OCI-LY1 (cell line): ENCODE measurements around the gene CDH26.
A peak's percentile ranks its signal among the peaks of the same experiment; 100 is the strongest.

Source experiments
- H2AFZ ChIP-seq: fragments of 200-600 bp; sonication (generic), shearing (Covaris generic); 2 replicates; pipeline ENCODE4 v1.6.0; 2014; ENCODE audit warnings: antibody characterized with exemption, mild to moderate bottlenecking, low read length
- H3F3A ChIP-seq: fragments of 200-600 bp; sonication (generic), shearing (Covaris generic); 2 replicates; pipeline ENCODE4 v1.6.0; 2014; ENCODE audit warnings: mild to moderate bottlenecking, antibody characterized with exemption, low read length, moderate library complexity; ENCODE audit not compliant: insufficient read depth
- H3K27ac ChIP-seq: fragments of 200-600 bp; sonication (generic); 2 replicates; pipeline ENCODE4 v1.5.1; 2014; ENCODE audit warnings: low read length, mixed run types, mild to moderate bottlenecking, low read depth; ENCODE audit not compliant: poor library complexity, severe bottlenecking
- H3K27me3 ChIP-seq: fragments of 200-600 bp; sonication (generic); 2 replicates; pipeline ENCODE4 v1.6.0; 2014; ENCODE audit warnings: antibody characterized with exemption, mild to moderate bottlenecking, low read length, moderate library complexity; ENCODE audit not compliant: insufficient read depth
- H3K36me3 ChIP-seq: fragments of 200-600 bp; sonication (generic); 2 replicates; pipeline ENCODE4 v1.6.1; 2014; ENCODE audit warnings: mild to moderate bottlenecking, antibody characterized with exemption, low read length, moderate library complexity, mixed read lengths; ENCODE audit not compliant: insufficient read depth
- H3K4me1 ChIP-seq: fragments of 200-600 bp; sonication (generic); 2 replicates; pipeline ENCODE4 v1.5.1; 2014; ENCODE audit warnings: mild to moderate bottlenecking, low read length, moderate library complexity; ENCODE audit not compliant: insufficient read depth, severe bottlenecking
- H3K4me2 ChIP-seq: fragments of 200-600 bp; sonication (generic), shearing (Covaris generic); 2 replicates; pipeline ENCODE4 v1.6.1; 2014; ENCODE audit warnings: low read length
- H3K4me3 ChIP-seq: fragments of 200-600 bp; sonication (generic); 2 replicates; pipeline ENCODE4 v1.5.1; 2014; ENCODE audit warnings: low read length, low read depth, mild to moderate bottlenecking, mixed read lengths; ENCODE audit not compliant: poor library complexity, severe bottlenecking
- H3K79me2 ChIP-seq: fragments of 200-600 bp; shearing (Covaris generic); 2 replicates; pipeline ENCODE4 v1.6.1; 2016; ENCODE audit warnings: mixed run types, low read length, mixed read lengths; ENCODE audit not compliant: insufficient read depth
- H3K9ac ChIP-seq: fragments of 200-600 bp; sonication (generic), shearing (Covaris generic); 2 replicates; pipeline ENCODE4 v1.6.1; 2014; ENCODE audit warnings: mild to moderate bottlenecking, low read length, mixed read lengths
- H3K9me2 ChIP-seq: fragments of 200-600 bp; sonication (generic), shearing (Covaris generic); 2 replicates; pipeline ENCODE4 v1.6.1; 2014; ENCODE audit warnings: low read depth, mild to moderate bottlenecking, low read length, mixed read lengths
- H3K9me3 ChIP-seq: fragments of 200-600 bp; shearing (Covaris generic); 2 replicates; pipeline ENCODE4 v1.6.1; 2014; ENCODE audit warnings: low read length, mixed read lengths
- H4K20me1 ChIP-seq: fragments of 200-600 bp; sonication (generic), shearing (Covaris generic); 2 replicates; pipeline ENCODE4 v1.6.0; 2016; ENCODE audit warnings: mild to moderate bottlenecking, low read length; ENCODE audit not compliant: insufficient read depth
- EZH2 ChIP-seq: fragments of 200-600 bp; sonication (generic), shearing (Covaris generic); IDR thresholded peaks from 2 replicates; pipeline ENCODE4 v1.8.0; 2017; ENCODE audit warnings: borderline replicate concordance, mixed run types, mild to moderate bottlenecking, antibody characterized with exemption, low read length, moderate library complexity, mixed read lengths
- TF ChIP-seq, protein P1 (sequence below): fragments of 200-600 bp; sonication (generic), shearing (Covaris generic); IDR thresholded peaks from 2 replicates; pipeline ENCODE4 v1.5.1; 2017; ENCODE audit warnings: mild to moderate bottlenecking, antibody characterized with exemption, low read length, moderate library complexity, mixed read lengths

CDH26 gene

DNA sequence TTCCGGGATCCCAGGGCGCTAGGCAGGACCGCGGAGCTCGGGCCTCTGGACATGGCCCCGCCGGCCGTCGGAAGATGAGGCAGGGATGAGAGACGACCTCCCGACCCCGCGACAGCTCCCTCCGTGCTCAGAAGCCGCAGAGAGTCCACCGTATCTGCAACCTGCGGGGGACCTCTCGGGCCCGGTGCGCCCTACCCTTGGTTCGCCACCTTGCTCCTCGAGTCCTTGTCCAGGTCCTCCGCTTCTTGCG is 18.4 kb upstream of the CDH26 start:
- H2AFZ ChIP-seq = peak overlapping the region; percentile 91
- H3K4me2 ChIP-seq = peak overlapping the region; percentile 77
- no peak overlapping the region for H3K27ac ChIP-seq
- TF ChIP-seq, protein P1, sequence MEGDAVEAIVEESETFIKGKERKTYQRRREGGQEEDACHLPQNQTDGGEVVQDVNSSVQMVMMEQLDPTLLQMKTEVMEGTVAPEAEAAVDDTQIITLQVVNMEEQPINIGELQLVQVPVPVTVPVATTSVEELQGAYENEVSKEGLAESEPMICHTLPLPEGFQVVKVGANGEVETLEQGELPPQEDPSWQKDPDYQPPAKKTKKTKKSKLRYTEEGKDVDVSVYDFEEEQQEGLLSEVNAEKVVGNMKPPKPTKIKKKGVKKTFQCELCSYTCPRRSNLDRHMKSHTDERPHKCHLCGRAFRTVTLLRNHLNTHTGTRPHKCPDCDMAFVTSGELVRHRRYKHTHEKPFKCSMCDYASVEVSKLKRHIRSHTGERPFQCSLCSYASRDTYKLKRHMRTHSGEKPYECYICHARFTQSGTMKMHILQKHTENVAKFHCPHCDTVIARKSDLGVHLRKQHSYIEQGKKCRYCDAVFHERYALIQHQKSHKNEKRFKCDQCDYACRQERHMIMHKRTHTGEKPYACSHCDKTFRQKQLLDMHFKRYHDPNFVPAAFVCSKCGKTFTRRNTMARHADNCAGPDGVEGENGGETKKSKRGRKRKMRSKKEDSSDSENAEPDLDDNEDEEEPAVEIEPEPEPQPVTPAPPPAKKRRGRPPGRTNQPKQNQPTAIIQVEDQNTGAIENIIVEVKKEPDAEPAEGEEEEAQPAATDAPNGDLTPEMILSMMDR = no peak
- TF ChIP-seq EZH2 = no peak
- peak overlapping the region; percentile 92 for H3K4me3 ChIP-seq
- no peaks in the 10 kb centered on the region for H3F3A ChIP-seq
- H3K27me3 ChIP-seq = no peaks in the 10 kb centered on the region
- peak overlapping the region; percentile 97 for H3K9ac ChIP-seq
- H3K9me2 ChIP-seq = no peaks in the 10 kb centered on the region
- H3K9me3 ChIP-seq = no peaks in the 10 kb centered on the region
- no peaks in the 10 kb centered on the region for H3K79me2 ChIP-seq
- peaks cover 35% of the 10 kb centered on the region for H3K4me1 ChIP-seq
- no peaks in the 10 kb centered on the region for H4K20me1 ChIP-seq
- peaks cover 22% of the 10 kb centered on the region for H3K36me3 ChIP-seq

DNA sequence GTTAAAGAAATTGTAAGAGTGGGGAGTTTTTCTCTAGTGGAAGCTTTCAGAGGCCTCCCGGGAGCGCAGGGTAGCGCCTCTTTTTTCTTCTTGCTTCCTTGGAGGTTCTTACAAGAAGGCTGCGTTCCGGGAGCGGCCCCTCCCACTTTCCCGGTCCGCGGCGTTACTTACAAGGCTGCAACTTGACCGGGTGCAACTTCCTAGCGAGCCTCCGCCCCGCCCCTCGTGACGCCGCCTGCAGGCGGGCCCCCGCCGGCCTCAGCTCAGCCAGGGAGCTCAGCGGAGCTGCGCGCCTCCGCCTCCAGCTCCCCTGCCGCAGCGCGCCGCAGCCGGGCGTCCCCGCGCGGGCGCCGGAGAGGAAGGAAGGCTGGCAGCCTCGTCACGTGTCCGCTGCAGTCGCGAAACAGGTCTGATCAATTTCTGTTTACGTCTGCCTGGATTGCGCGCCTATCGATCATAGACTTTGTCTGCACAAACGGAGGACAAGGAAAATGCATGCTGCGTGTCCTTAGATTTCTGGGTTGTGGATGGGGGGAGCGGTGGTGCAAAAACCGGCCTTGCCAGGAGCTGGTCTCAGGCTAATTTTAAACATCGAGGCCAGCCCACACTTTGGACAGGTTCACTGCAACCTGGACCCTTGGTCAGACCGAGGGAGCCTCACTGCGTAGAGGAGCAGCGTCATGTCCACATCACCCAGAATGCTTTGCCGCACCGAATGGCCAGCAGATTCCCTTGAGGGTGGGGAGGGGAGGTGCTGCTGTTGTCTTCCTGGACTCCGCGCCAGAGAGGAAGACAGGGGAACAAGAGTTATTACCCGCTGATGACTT is 17.9 kb upstream of the CDH26 start, which contains the start of the genes FAM217B and PPP1R3D:
TSS of gene FAM217B (plus strand) at position 261 of the 827 bp plus-strand sequence. CDS start 3,555 bp downstream, outside the sequence.
TSS of gene PPP1R3D (minus strand) at position 177 of the 827 bp plus-strand sequence. CDS start 374 bp downstream, outside the sequence.
- Histone ChIP-seq H3K27ac (peak within 1 kb of the TSS; percentile 74), H2AFZ (peak within 1 kb of the TSS; percentile 91), H3K4me2 (peak within 1 kb of the TSS; percentile 77), H4K20me1 (no peaks in the 10 kb centered on the region), H3F3A (no peaks in the 10 kb centered on the region), H3K36me3 (peaks cover 27% of the 10 kb centered on the region), H3K9me3 (no peaks in the 10 kb centered on the region), H3K79me2 (no peaks in the 10 kb centered on the region), H3K27me3 (no peaks in the 10 kb centered on the region), H3K4me3 (peak within 1 kb of the TSS; percentile 92), H3K9me2 (no peaks in the 10 kb centered on the region), H3K9ac (peak within 1 kb of the TSS; percentile 97), H3K4me1 (peaks cover 35% of the 10 kb centered on the region)
- TF ChIP-seq EZH2 = no peak
- TF ChIP-seq, protein P1 = peak; percentile 9; the same call in 1 of the 2 replicates

DNA sequence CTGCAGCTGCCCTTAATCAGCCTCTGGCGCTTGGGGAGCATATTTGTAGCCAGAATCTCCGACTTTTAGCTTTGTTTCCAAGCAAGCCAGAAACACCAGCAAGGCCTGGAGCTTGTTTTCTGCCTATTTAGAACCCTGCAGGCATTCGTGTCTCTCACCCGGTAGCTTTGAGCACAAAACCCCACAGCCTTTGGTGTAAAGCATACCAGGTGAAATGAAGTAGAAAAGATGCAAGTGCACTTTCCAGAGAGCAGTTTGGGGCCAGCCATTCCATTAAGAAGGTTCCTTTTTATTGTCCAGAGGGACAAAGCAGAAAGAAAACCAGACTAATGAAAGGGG is 17.3 kb upstream of the CDH26 start:
- Histone ChIP-seq H3K4me3 (peak overlapping the region; percentile 92), H3K27ac (peak overlapping the region; percentile 74), H3K4me1 (peaks cover 35% of the 10 kb centered on the region), H3F3A (no peaks in the 10 kb centered on the region), H3K36me3 (peaks cover 27% of the 10 kb centered on the region), H3K9me2 (no peaks in the 10 kb centered on the region), H2AFZ (peak overlapping the region; percentile 62), H4K20me1 (no peaks in the 10 kb centered on the region), H3K9ac (peak overlapping the region; percentile 97), H3K4me2 (peak overlapping the region; percentile 77), H3K9me3 (no peaks in the 10 kb centered on the region), H3K27me3 (no peaks in the 10 kb centered on the region), H3K79me2 (no peaks in the 10 kb centered on the region)
- TF ChIP-seq EZH2 = no peak
- TF ChIP-seq, protein P1 = no peak
